Endothelial cell (in vitro differentiated cells): Measurements from ENCODE around the gene TMEM248. TPM values are rescaled to one million over a fixed set of nuclear protein-coding genes. Genes with fewer than 3 reads are reported as not detected.

ENCODE experiments used
- DNase-seq: peaks from one replicate; pipeline ENCODE4 v3.0.0; 2021; ENCODE audit warnings: low spot score
- H3K27ac Mint-ChIP-seq: one replicate; pipeline ENCODE4 v1.8.0; 2021; ENCODE audit warnings: mixed read lengths, inconsistent platforms; ENCODE audit not compliant: unreplicated experiment
- H3K27me3 Mint-ChIP-seq: one replicate; pipeline ENCODE4 v1.8.0; 2021; ENCODE audit warnings: mild to moderate bottlenecking, moderate library complexity, mixed read lengths, inconsistent platforms; ENCODE audit not compliant: unreplicated experiment
- H3K36me3 Mint-ChIP-seq: one replicate; pipeline ENCODE4 v1.8.0; 2021; ENCODE audit warnings: mild to moderate bottlenecking, low read depth, mixed read lengths, inconsistent platforms; ENCODE audit not compliant: unreplicated experiment
- H3K4me1 Mint-ChIP-seq: one replicate; pipeline ENCODE4 v1.8.0; 2021; ENCODE audit warnings: mild to moderate bottlenecking, mixed read lengths, inconsistent platforms; ENCODE audit not compliant: unreplicated experiment
- H3K4me3 Mint-ChIP-seq: one replicate; pipeline ENCODE4 v1.8.0; 2021; ENCODE audit warnings: mild to moderate bottlenecking, mixed read lengths, inconsistent platforms; ENCODE audit not compliant: unreplicated experiment
- H3K9me3 Mint-ChIP-seq: one replicate; pipeline ENCODE4 v1.8.0; 2021; ENCODE audit warnings: mixed read lengths, inconsistent platforms; ENCODE audit not compliant: unreplicated experiment
- CTCF ChIP-seq: fragments of 200-600 bp; sonication (generic); IDR thresholded peaks from one replicate; pipeline ENCODE4 v1.5.0; 2021; ENCODE audit warnings: antibody characterized with exemption; ENCODE audit not compliant: unreplicated experiment
- total RNA-seq: library from RNA; stranded (reverse); fragmentation: NEBNext Ultra II Directional; extraction: Animal tissue kit (Norgen Biotek cat#: 25700); gene quantifications from one replicate; pipeline ENCODE4 v1.2.1, GENCODE V29; 2021; ENCODE audit not compliant: unreplicated experiment

TMEM248 gene
- total RNA-seq, 1 donor from 2014 or later, result 97.7 TPM

DNA sequence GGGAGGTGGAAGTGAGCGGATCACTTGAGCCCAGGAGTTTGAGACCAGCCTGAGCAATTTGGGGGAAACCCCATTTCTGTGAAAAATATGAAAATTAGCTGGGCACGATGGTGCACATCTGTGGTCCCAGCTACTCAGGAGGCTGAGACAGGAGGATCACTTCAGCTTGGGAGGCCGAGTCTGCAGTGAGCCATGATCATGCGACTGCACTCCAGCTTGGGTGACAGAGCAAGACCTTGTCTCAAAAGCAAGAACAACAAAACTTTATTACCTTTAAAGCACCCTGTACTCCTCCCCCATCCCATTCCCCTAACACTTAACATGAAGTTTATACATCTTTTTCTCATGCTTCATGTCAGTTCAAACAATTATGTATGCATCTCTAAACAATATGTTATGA lies 1.3 kb upstream of the TMEM248 start:
- Mint-ChIP-seq H3K36me3 (peaks cover 7% of the 10 kb centered on the region), H3K27me3 (peaks cover 3% of the 10 kb centered on the region), H3K4me3 (no peak overlapping the region), H3K4me1 (peaks cover 11% of the 10 kb centered on the region), H3K27ac (no peak overlapping the region), H3K9me3 (no peaks in the 10 kb centered on the region)
- DNase-seq, result no peak
- no peak for TF ChIP-seq CTCF

- no peak for TF ChIP-seq CTCF
- Mint-ChIP-seq H3K36me3 (peaks cover 10% of the 10 kb centered on the region), H3K4me3 (peak overlapping the region; percentile 65), H3K27ac (peak overlapping the region; percentile 48), H3K4me1 (peaks cover 11% of the 10 kb centered on the region), H3K9me3 (no peaks in the 10 kb centered on the region), H3K27me3 (peaks cover 3% of the 10 kb centered on the region)
- no peak for DNase-seq
Measured at GRCh38 chr7:66920256-66920655, 769 bp upstream of the TMEM248 start.

DNA sequence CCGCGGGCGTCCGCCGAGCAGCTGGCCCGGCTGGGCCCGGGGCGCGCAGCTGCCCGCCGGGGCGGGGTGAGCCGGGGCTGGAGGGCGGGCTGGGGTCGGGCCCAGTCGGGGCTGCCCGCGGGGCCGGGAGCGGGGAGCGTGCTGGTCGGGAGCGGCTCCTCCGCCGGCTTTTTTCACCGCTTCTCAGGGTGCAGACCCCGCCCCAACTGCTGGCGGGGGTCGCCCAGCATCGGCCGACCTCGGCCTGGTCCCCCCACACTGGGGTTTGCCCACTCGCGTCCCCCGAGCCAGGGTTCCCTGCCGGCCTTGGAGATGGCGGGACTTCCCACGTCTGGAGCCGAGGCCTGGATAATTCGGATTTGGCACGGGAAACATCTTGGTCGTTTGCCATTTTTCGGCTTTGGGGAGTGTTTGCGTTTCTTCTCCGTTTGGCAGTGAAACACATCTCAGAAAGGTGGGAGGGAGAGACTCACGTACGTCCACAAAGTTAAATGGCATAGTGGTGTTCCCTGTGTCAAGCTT lies 432 bp downstream of the TMEM248 start:
- peaks cover 3% of the 10 kb centered on the region for H3K27me3 Mint-ChIP-seq
- DNase-seq, result no peak
- H3K4me3 Mint-ChIP-seq, result peak overlapping the region; percentile 94
- no peak for TF ChIP-seq CTCF
- H3K36me3 Mint-ChIP-seq, result peaks cover 12% of the 10 kb centered on the region
- H3K4me1 Mint-ChIP-seq, result peaks cover 11% of the 10 kb centered on the region
- no peaks in the 10 kb centered on the region for H3K9me3 Mint-ChIP-seq
- H3K27ac Mint-ChIP-seq, result peak overlapping the region; percentile 94

DNA sequence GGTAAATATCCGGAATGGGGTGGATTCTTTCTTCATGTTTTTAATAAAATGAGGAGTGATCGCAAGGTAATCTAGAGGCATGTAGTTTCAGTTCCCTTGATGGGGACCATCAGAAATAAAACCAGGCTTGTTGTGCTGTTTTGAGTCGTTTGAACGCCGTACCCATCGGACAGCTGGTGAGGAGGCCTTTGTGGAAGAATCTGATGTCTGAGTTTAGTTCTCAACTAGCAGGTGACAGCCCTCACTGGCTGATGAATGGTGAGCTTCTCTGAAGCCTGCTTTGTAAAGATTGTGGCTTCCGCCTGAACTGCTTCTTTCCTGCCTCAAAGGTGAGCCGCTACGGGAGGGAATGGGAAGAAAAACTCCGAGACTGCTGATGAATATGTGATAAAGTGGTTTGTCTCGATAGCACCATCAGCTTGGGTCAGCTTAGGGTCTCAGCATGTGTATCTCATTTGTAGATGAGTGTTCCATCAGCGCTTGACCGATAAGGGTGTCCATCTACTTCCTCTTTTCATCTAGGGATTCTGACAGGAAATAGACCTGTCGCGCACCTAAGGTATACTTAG lies 977 bp downstream of the TMEM248 start:
- no peak for TF ChIP-seq CTCF
- no peak for DNase-seq
- H3K4me3 Mint-ChIP-seq, result peak overlapping the region; percentile 94
- H3K36me3 Mint-ChIP-seq, result peaks cover 15% of the 10 kb centered on the region
- H3K27ac Mint-ChIP-seq, result peak overlapping the region; percentile 94
- peaks cover 11% of the 10 kb centered on the region for H3K4me1 Mint-ChIP-seq
- peaks cover 3% of the 10 kb centered on the region for H3K27me3 Mint-ChIP-seq
- no peaks in the 10 kb centered on the region for H3K9me3 Mint-ChIP-seq

DNA sequence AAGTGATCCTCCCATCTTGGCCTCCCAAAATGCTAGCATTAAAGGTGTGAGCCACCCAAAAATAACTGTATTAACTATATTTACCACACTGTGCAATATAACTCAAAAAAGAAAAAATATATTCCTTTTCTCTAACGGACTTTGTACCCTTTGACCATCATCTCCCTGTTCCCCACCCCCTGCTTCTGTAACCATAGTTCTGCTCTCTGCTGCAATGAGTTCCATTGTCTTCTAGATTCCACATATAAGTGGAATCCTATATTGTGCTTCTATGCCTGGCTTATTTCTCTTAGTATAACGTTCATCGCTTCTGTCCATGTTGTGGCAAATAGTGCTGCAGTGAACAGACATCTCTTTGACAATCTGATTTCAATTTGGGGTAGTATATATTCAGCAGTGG lies 4.2 kb downstream of the TMEM248 start:
- Mint-ChIP-seq H3K9me3 (no peaks in the 10 kb centered on the region), H3K36me3 (peaks cover 25% of the 10 kb centered on the region), H3K27me3 (peaks cover 6% of the 10 kb centered on the region), H3K4me1 (peaks cover 13% of the 10 kb centered on the region), H3K27ac (no peak overlapping the region), H3K4me3 (no peak overlapping the region)
- TF ChIP-seq CTCF, result no peak
- no peak for DNase-seq
